ENCODE data around the gene NMNAT3. TPM values are rescaled to one million over a fixed set of nuclear protein-coding genes. Genes with fewer than 3 reads are reported as not detected.
"Not testable (repeated sequence)": the region's sequence is repeated elsewhere in the genome, so short reads cannot be mapped to it uniquely, and the experiment has no call there.

Gene NMNAT3
- polyA plus RNA-seq, 1 donor = 11.9 TPM

- no peak for DNase-seq
Measured at GRCh38 chr3:139636511-139636910, 41.3 kb downstream of the NMNAT3 start.

GRCh38 chr3:139634111-139634635 lies 43.6 kb downstream of the NMNAT3 start:
- DNase-seq = no peak

- no peak for DNase-seq
Measured at GRCh38 chr3:139633511-139633910, 44.3 kb downstream of the NMNAT3 start.

- DNase-seq = no peak
Measured at GRCh38 chr3:139630542-139630941, 47.2 kb downstream of the NMNAT3 start.

- no peak for DNase-seq
Measured at GRCh38 chr3:139629033-139629432, 48.7 kb downstream of the NMNAT3 start.

GRCh38 chr3:139627759-139628158 lies 50.0 kb downstream of the NMNAT3 start:
- DNase-seq = no peak

GRCh38 chr3:139620438-139620837 lies 57.3 kb downstream of the NMNAT3 start:
- DNase-seq = no peak

- DNase-seq = no peak
Measured at GRCh38 chr3:139619484-139619883, 58.3 kb downstream of the NMNAT3 start.

GRCh38 chr3:139617672-139618268 lies 60.0 kb downstream of the NMNAT3 start:
- DNase-seq = no peak

- no peak for DNase-seq
Measured at GRCh38 chr3:139611528-139611927, 66.2 kb downstream of the NMNAT3 start.

GRCh38 chr3:139610886-139611285 lies 66.9 kb downstream of the NMNAT3 start:
- DNase-seq = no peak

- no peak for DNase-seq
Measured at GRCh38 chr3:139608924-139609323, 68.8 kb downstream of the NMNAT3 start.

GRCh38 chr3:139608108-139608380 lies 69.7 kb downstream of the NMNAT3 start:
- DNase-seq = no peak

- no peak for DNase-seq
Measured at GRCh38 chr3:139607257-139608107, 70.3 kb downstream of the NMNAT3 start.

- DNase-seq = no peak
Measured at GRCh38 chr3:139602003-139602402, 75.8 kb downstream of the NMNAT3 start.

GRCh38 chr3:139601191-139601961 lies 76.4 kb downstream of the NMNAT3 start:
- DNase-seq = no peak

- no peak for DNase-seq
Measured at GRCh38 chr3:139597947-139598346, 79.8 kb downstream of the NMNAT3 start.

GRCh38 chr3:139591186-139591585 lies 86.6 kb downstream of the NMNAT3 start:
- not testable (repeated sequence) for DNase-seq

GRCh38 chr3:139588450-139588849 lies 89.3 kb downstream of the NMNAT3 start:
- DNase-seq = no peak

GRCh38 chr3:139587797-139588196 lies 90.0 kb downstream of the NMNAT3 start:
- no peak for DNase-seq

GRCh38 chr3:139586420-139587017 lies 91.3 kb downstream of the NMNAT3 start:
- DNase-seq = no peak

GRCh38 chr3:139585820-139586219 lies 92.0 kb downstream of the NMNAT3 start:
- DNase-seq = no peak
